GM12878 (cell line): ENCODE measurements around the gene FOSL1. TPM values are rescaled to one million over a fixed set of nuclear protein-coding genes. Genes with fewer than 3 reads are reported as not detected.

Experiments
- ATF7 ChIP-seq: fragments of 450-650 bp; IDR thresholded peaks from 2 replicates; pipeline ENCODE4 v1.6.1; 2016; ENCODE audit warnings: low read depth, mild to moderate bottlenecking
- BHLHE40 ChIP-seq, 2 experiments: fragments of 450-650 bp in 1 of 2; IDR thresholded peaks; 2 replicates each; pipeline ENCODE4 v1.6.1; 2011 to 2017; ENCODE audit warnings: low read depth in 2 of 2, borderline replicate concordance in 1 of 2, improper control_type of control experiment in 1 of 2, low read length in 1 of 2, mild to moderate bottlenecking in 1 of 2
- CBX3 ChIP-seq: fragments of 200-600 bp; sonication (generic); IDR thresholded peaks from 2 replicates; pipeline ENCODE4 v1.6.1; 2016; ENCODE audit warnings: low read depth, borderline replicate concordance
- CREM ChIP-seq: IDR thresholded peaks from 2 replicates; pipeline ENCODE4 v1.6.1; 2014; ENCODE audit warnings: antibody characterized with exemption, low read depth
- ESRRA ChIP-seq: IDR thresholded peaks from 2 replicates; pipeline ENCODE4 v1.6.1; 2012; ENCODE audit warnings: mild to moderate bottlenecking, low read length, improper control_type of control experiment
- HCFC1 ChIP-seq: fragments of 150-350 bp; IDR thresholded peaks from 2 replicates; pipeline ENCODE4 v1.6.1; 2014; ENCODE audit warnings: low read length
- HDAC6 ChIP-seq: fragments of 200-600 bp; sonication (generic); IDR thresholded peaks from one replicate; pipeline ENCODE4 v1.8.0; 2017; ENCODE audit warnings: antibody characterized with exemption; ENCODE audit not compliant: unreplicated experiment
- HDGF ChIP-seq: fragments of 450-650 bp; IDR thresholded peaks from 2 replicates; pipeline ENCODE4 v1.6.1; 2016; ENCODE audit warnings: antibody characterized with exemption
- IRF4 ChIP-seq: IDR thresholded peaks from 2 replicates; pipeline ENCODE4 v1.6.1; 2011; ENCODE audit warnings: low read depth, low read length
- JUNB ChIP-seq: IDR thresholded peaks from 2 replicates; pipeline ENCODE4 v1.6.1; 2016; ENCODE audit warnings: antibody characterized with exemption, mild to moderate bottlenecking
- KDM1A ChIP-seq: fragments of 200-600 bp; sonication (generic); IDR thresholded peaks from 2 replicates; pipeline ENCODE4 v1.6.1; 2016; ENCODE audit warnings: borderline replicate concordance
- KLF5 ChIP-seq: fragments of 450-650 bp; IDR thresholded peaks from 2 replicates; pipeline ENCODE4 v1.6.1; 2014; ENCODE audit warnings: mild to moderate bottlenecking; ENCODE audit not compliant: partially characterized antibody
- NFYA ChIP-seq: IDR thresholded peaks from 2 replicates; pipeline ENCODE4 v1.6.1; 2011; ENCODE audit warnings: low read depth, mild to moderate bottlenecking, low read length, improper control_type of control experiment, borderline replicate concordance
- NR2C1 ChIP-seq: fragments of 450-650 bp; IDR thresholded peaks from 2 replicates; pipeline ENCODE4 v1.6.1; 2017; ENCODE audit warnings: antibody characterized with exemption, mild to moderate bottlenecking, moderate library complexity
- PML ChIP-seq: IDR thresholded peaks from 2 replicates; pipeline ENCODE4 v1.6.1; 2012; ENCODE audit warnings: low read length, inconsistent platforms
- POLR2AphosphoS5 ChIP-seq: IDR thresholded peaks from 2 replicates; pipeline ENCODE4 v1.6.1; 2011; ENCODE audit warnings: mild to moderate bottlenecking, low read length, inconsistent platforms
- RAD21 ChIP-seq: IDR thresholded peaks from 2 replicates; pipeline ENCODE4 v1.6.1; 2011; ENCODE audit warnings: mild to moderate bottlenecking, low read depth, low read length, moderate library complexity; ENCODE audit not compliant: insufficient read depth
- RBBP5 ChIP-seq: fragments of 200-600 bp; sonication (generic); conservative IDR thresholded peaks from 2 replicates; pipeline ENCODE4 v1.6.1; 2016
- SIX5 ChIP-seq: IDR thresholded peaks from 2 replicates; pipeline ENCODE4 v1.6.1; 2011; ENCODE audit warnings: mild to moderate bottlenecking, low read depth, low read length, moderate library complexity; ENCODE audit not compliant: severe bottlenecking
- SMC3 ChIP-seq: IDR thresholded peaks from 2 replicates; pipeline ENCODE4 v1.6.1; 2011; ENCODE audit warnings: low read length, improper control_type of control experiment, borderline replicate concordance
- SREBF2 ChIP-seq: IDR thresholded peaks from 2 replicates; pipeline ENCODE4 v1.6.1; 2012; ENCODE audit warnings: mild to moderate bottlenecking, low read length
- SUZ12 ChIP-seq: fragments of 200-600 bp; sonication (generic); IDR thresholded peaks from one replicate; pipeline ENCODE4 v1.6.1; 2018; ENCODE audit warnings: antibody characterized with exemption, mild to moderate bottlenecking; ENCODE audit not compliant: unreplicated experiment
- TARDBP ChIP-seq: IDR thresholded peaks from 2 replicates; pipeline ENCODE4 v1.6.1; 2016; ENCODE audit warnings: borderline replicate concordance
- ZBED1 ChIP-seq: IDR thresholded peaks from 2 replicates; pipeline ENCODE4 v1.6.1; 2016; ENCODE audit warnings: borderline replicate concordance
- ZNF24 ChIP-seq: fragments of 450-650 bp; IDR thresholded peaks from 2 replicates; pipeline ENCODE4 v1.6.1; 2017; ENCODE audit warnings: antibody characterized with exemption, mild to moderate bottlenecking
- polyA plus RNA-seq, 11 experiments: library from polyadenylated mRNA; depleted of rRNA in 4 of 11; unstranded in 6 of 11; stranded (reverse) in 5 of 11; fragments of >200 nt; fragmentation: Nextera tagmentation in 4 of 11; fragmentation: Illumina TruSeq in 1 of 11; extraction: Ambion mirVana in 4 of 11; extraction: Trizol in 1 of 11; gene quantifications; 1 replicate in 1 of 11; 2 replicates in 10 of 11; pipeline versions ENCODE4 v1.2.1 to v1.2.3, GENCODE V29; 2011 to 2016; ENCODE audit warnings: inconsistent platforms in 2 of 11, missing spikeins in 2 of 11, low read depth in 1 of 11
- total RNA-seq, 4 experiments: library from RNA; depleted of rRNA in 3 of 4; stranded (reverse); fragments of >200 nt in 3 of 4; fragmentation: Illumina TruSeq in 1 of 4; extraction: Trizol in 1 of 4; gene quantifications; 2 replicates each; pipeline versions ENCODE4 v1.2.1 to v1.2.3, GENCODE V29; 2013 to 2021
- TF ChIP-seq, protein P1 (sequence below): IDR thresholded peaks from 2 replicates; pipeline ENCODE4 v1.6.1; 2012; ENCODE audit warnings: low read depth, low read length, improper control_type of control experiment
- TF ChIP-seq, protein P2 (sequence below): IDR thresholded peaks from 2 replicates; pipeline ENCODE4 v1.6.1; 2012; ENCODE audit warnings: low read depth, low read length, improper control_type of control experiment
- TF ChIP-seq, protein P3 (sequence below): fragments of 450-650 bp; IDR thresholded peaks from 2 replicates; pipeline ENCODE4 v1.6.1; 2014; ENCODE audit warnings: mild to moderate bottlenecking
- TF ChIP-seq, protein P4 (sequence below): fragments of 150-350 bp; IDR thresholded peaks from 2 replicates; pipeline ENCODE4 v1.6.1; 2014; ENCODE audit warnings: mild to moderate bottlenecking, low read depth, low read length
- TF ChIP-seq, protein P5 (sequence below): IDR thresholded peaks from 2 replicates; pipeline ENCODE4 v1.6.1; 2011; ENCODE audit warnings: mild to moderate bottlenecking, low read depth, low read length, moderate library complexity; ENCODE audit not compliant: insufficient replicate concordance

Gene FOSL1
- total and polyA plus RNA-seq, 10 of the 15 experiments (the other 5 are each of a cell fraction or from before 2014, with no cell fraction given): 0.82 to 5.4 (median 2.1) TPM

DNA sequence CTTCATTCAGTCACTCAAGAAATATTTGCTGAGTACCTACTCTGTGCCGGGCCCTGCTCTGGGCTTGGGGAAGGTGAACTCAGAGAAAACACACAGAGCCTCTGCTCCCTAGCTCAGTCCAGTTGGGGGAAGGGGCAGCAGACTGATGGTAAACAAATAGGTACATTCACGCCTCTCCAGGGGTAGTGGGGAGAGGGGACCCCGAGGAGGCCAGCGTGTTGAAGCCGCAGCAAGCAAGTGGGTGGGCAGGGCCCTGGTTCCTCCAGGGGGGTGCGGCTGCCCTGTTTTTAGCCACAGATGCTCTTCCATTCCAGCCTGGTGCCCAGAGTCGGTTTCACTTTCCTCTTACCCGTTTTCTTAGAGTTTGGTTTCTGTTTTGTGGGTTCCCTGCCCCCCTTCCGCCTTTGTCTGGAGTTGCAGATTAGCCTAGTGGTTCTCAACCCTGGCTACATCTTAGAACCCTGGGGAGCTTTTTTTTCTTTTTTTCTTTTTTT lies 27.8 kb upstream of the FOSL1 start (continued):
- TF ChIP-seq RBBP5 (no peak), HDGF (peak; percentile 78), SIX5 (no peak), POLR2AphosphoS5 (peak; percentile 47; the same call in 1 of the 2 replicates), PML (peak; percentile 66; the same call in 1 of the 2 replicates), RAD21 (no peak), CBX3 (no peak), NFYA (no peak), ZNF24 (no peak), KLF5 (no peak), HDAC6 (no peak), ATF7 (peak; percentile 23; the same call in 1 of the 2 replicates), BHLHE40 (IDR thresholded peaks at IDR 0.05; ENCODE audit: borderline replicate concordance in 1 of 2, low read depth in 2 of 2, low read length in 1 of 2) (peak; percentile 11 to 33; a peak in 1 of 4 replicates), SMC3 (peak; percentile 21; the same call in 1 of the 2 replicates), JUNB (no peak), SUZ12 (no peak), CREM (peak; percentile 14; the same call in 1 of the 2 replicates), SREBF2 (no peak), HCFC1 (no peak), KDM1A (no peak), TARDBP (no peak), ESRRA (no peak), IRF4 (no peak), NR2C1 (no peak), ZBED1 (no peak)
- TF ChIP-seq, protein P1, sequence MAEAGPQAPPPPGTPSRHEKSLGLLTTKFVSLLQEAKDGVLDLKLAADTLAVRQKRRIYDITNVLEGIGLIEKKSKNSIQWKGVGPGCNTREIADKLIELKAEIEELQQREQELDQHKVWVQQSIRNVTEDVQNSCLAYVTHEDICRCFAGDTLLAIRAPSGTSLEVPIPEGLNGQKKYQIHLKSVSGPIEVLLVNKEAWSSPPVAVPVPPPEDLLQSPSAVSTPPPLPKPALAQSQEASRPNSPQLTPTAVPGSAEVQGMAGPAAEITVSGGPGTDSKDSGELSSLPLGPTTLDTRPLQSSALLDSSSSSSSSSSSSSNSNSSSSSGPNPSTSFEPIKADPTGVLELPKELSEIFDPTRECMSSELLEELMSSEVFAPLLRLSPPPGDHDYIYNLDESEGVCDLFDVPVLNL: no peak
- TF ChIP-seq, protein P2, sequence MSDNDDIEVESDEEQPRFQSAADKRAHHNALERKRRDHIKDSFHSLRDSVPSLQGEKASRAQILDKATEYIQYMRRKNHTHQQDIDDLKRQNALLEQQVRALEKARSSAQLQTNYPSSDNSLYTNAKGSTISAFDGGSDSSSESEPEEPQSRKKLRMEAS: no peak
- TF ChIP-seq, protein P3, sequence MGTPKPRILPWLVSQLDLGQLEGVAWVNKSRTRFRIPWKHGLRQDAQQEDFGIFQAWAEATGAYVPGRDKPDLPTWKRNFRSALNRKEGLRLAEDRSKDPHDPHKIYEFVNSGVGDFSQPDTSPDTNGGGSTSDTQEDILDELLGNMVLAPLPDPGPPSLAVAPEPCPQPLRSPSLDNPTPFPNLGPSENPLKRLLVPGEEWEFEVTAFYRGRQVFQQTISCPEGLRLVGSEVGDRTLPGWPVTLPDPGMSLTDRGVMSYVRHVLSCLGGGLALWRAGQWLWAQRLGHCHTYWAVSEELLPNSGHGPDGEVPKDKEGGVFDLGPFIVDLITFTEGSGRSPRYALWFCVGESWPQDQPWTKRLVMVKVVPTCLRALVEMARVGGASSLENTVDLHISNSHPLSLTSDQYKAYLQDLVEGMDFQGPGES: 0 out of 2 replicates have a peak, but pooled peaks have one; percentile 2
- TF ChIP-seq, protein P4, sequence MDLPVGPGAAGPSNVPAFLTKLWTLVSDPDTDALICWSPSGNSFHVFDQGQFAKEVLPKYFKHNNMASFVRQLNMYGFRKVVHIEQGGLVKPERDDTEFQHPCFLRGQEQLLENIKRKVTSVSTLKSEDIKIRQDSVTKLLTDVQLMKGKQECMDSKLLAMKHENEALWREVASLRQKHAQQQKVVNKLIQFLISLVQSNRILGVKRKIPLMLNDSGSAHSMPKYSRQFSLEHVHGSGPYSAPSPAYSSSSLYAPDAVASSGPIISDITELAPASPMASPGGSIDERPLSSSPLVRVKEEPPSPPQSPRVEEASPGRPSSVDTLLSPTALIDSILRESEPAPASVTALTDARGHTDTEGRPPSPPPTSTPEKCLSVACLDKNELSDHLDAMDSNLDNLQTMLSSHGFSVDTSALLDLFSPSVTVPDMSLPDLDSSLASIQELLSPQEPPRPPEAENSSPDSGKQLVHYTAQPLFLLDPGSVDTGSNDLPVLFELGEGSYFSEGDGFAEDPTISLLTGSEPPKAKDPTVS: no peak
- TF ChIP-seq, protein P5, sequence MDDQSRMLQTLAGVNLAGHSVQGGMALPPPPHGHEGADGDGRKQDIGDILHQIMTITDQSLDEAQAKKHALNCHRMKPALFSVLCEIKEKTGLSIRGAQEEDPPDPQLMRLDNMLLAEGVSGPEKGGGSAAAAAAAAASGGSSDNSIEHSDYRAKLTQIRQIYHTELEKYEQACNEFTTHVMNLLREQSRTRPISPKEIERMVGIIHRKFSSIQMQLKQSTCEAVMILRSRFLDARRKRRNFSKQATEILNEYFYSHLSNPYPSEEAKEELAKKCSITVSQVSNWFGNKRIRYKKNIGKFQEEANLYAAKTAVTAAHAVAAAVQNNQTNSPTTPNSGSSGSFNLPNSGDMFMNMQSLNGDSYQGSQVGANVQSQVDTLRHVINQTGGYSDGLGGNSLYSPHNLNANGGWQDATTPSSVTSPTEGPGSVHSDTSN: no peak
